ENCODE data around the gene OR2T4. TPM values are rescaled to one million over a fixed set of nuclear protein-coding genes. Genes with fewer than 3 reads are reported as not detected.

OR2T4 gene, protein sequence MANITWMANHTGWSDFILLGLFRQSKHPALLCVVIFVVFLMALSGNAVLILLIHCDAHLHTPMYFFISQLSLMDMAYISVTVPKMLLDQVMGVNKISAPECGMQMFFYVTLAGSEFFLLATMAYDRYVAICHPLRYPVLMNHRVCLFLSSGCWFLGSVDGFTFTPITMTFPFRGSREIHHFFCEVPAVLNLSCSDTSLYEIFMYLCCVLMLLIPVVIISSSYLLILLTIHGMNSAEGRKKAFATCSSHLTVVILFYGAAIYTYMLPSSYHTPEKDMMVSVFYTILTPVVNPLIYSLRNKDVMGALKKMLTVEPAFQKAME
- not detected for total RNA-seq

- Mint-ChIP-seq H3K4me1 (ENCODE audit: low read depth) (no peaks in the 10 kb centered on the region), H3K27me3 (ENCODE audit: low read depth) (peaks cover 11% of the 10 kb centered on the region), H3K4me3 (no peak within 1 kb of the TSS), H3K36me3 (ENCODE audit: insufficient read depth) (no peaks in the 10 kb centered on the region), H3K9me3 (no peaks in the 10 kb centered on the region)
- DNase-seq (no peak), ATAC-seq (no peak)
These were observed at the start of gene OR2T4 for GRCh38 chr1:248361121-248361715. Gene OR2T4 (plus strand): TSS chr1:248361665. CDS start chr1:248361665, 0 bp downstream.

DNA sequence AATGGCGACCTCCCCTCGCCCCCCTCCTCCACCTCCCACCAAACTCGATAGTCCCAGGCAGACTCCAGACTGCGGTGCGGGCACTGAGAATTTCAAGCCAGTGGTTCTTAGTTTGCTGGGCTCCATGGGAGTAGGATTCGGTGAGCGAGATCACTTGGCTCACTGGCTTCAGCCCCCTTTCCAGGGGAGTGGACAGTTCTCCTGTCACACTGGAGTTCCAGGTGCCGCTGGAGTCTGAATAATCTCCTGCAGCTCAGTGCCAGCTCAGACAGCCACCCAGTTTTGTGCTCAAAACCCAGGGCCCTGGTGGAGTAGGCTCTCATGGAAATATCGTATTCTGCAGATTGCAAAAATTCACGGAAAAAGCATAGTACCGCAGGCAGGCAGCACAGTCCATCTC is 44.7 kb upstream of the OR2T4 start:
- H3K27me3 Mint-ChIP-seq (ENCODE audit: low read depth) = peaks cover 17% of the 10 kb centered on the region
- no peak for DNase-seq
- ATAC-seq = no peak
- no peaks in the 10 kb centered on the region for H3K4me1 Mint-ChIP-seq (ENCODE audit: low read depth)
- H3K36me3 Mint-ChIP-seq (ENCODE audit: insufficient read depth) = no peaks in the 10 kb centered on the region
- H3K9me3 Mint-ChIP-seq = peaks cover 28% of the 10 kb centered on the region
- H3K4me3 Mint-ChIP-seq = no peak overlapping the region

GRCh38 chr1:248324468-248324867 is 37.0 kb upstream of the OR2T4 start, which contains the start of gene OR2M7:
Gene OR2M7 (minus strand): TSS chr1:248324568. CDS start chr1:248324568, 0 bp downstream.
- H3K4me1 Mint-ChIP-seq (ENCODE audit: low read depth) = no peaks in the 10 kb centered on the region
- H3K4me3 Mint-ChIP-seq = no peak within 1 kb of the TSS
- ATAC-seq = no peak
- no peaks in the 10 kb centered on the region for H3K27me3 Mint-ChIP-seq (ENCODE audit: low read depth)
- DNase-seq = no peak
- no peaks in the 10 kb centered on the region for H3K36me3 Mint-ChIP-seq (ENCODE audit: insufficient read depth)
- H3K9me3 Mint-ChIP-seq = no peaks in the 10 kb centered on the region

- H3K4me1 Mint-ChIP-seq (ENCODE audit: low read depth) = no peaks in the 10 kb centered on the region
- no peaks in the 10 kb centered on the region for H3K36me3 Mint-ChIP-seq (ENCODE audit: insufficient read depth)
- DNase-seq = no peak
- no peak for ATAC-seq
- H3K4me3 Mint-ChIP-seq = no peak overlapping the region
- no peaks in the 10 kb centered on the region for H3K27me3 Mint-ChIP-seq (ENCODE audit: low read depth)
- no peaks in the 10 kb centered on the region for H3K9me3 Mint-ChIP-seq
These were observed 18.0 kb upstream of the OR2T4 start for GRCh38 chr1:248343451-248343850.

GRCh38 chr1:248348475-248348874 is 13.0 kb upstream of the OR2T4 start, which contains the start of gene OR14C36:
Gene OR14C36 (plus strand): TSS chr1:248348775. CDS start chr1:248348775, 0 bp downstream.
- DNase-seq = no peak
- Mint-ChIP-seq H3K36me3 (ENCODE audit: insufficient read depth) (no peaks in the 10 kb centered on the region), H3K4me3 (no peak within 1 kb of the TSS), H3K4me1 (ENCODE audit: low read depth) (no peaks in the 10 kb centered on the region), H3K27me3 (ENCODE audit: low read depth) (peaks cover 13% of the 10 kb centered on the region), H3K9me3 (no peaks in the 10 kb centered on the region)
- ATAC-seq = no peak

DNA sequence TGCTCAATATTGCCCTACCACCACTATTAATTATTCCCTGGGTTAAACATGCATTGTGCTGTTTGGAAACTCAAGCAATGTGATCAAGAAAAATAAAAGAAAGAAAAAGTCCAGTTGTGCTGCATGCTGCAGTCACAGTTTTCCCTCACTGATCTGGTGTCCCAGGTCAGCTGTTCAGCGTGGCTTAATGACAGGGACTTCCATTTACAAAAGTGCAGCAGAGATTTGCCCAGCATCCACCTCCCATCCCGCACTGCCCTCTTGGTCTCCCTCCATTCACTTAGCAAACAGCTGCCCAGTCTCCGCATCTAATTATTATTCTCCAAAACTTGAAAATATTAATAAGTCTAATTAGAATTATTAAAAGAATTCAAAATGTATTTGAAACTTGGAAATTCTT is 2.0 kb upstream of the OR2T4 start:
- Mint-ChIP-seq H3K27me3 (ENCODE audit: low read depth) (peaks cover 8% of the 10 kb centered on the region), H3K36me3 (ENCODE audit: insufficient read depth) (no peaks in the 10 kb centered on the region), H3K4me1 (ENCODE audit: low read depth) (no peaks in the 10 kb centered on the region), H3K9me3 (no peaks in the 10 kb centered on the region), H3K4me3 (no peak overlapping the region)
- ATAC-seq = no peak
- DNase-seq = no peak

GRCh38 chr1:248366609-248367008 is 5.1 kb downstream of the OR2T4 start:
- H3K36me3 Mint-ChIP-seq (ENCODE audit: insufficient read depth) = no peaks in the 10 kb centered on the region
- H3K4me3 Mint-ChIP-seq = no peak overlapping the region
- DNase-seq (no peak), ATAC-seq (no peak)
- no peaks in the 10 kb centered on the region for H3K4me1 Mint-ChIP-seq (ENCODE audit: low read depth)
- H3K9me3 Mint-ChIP-seq = no peaks in the 10 kb centered on the region
- H3K27me3 Mint-ChIP-seq (ENCODE audit: low read depth) = peaks cover 12% of the 10 kb centered on the region

GRCh38 chr1:248372394-248372793 is 10.9 kb downstream of the OR2T4 start:
- Mint-ChIP-seq H3K9me3 (no peaks in the 10 kb centered on the region), H3K4me3 (no peak overlapping the region), H3K36me3 (ENCODE audit: insufficient read depth) (no peaks in the 10 kb centered on the region), H3K27me3 (ENCODE audit: low read depth) (peaks cover 1% of the 10 kb centered on the region), H3K4me1 (ENCODE audit: low read depth) (peaks cover 12% of the 10 kb centered on the region)
- DNase-seq (no peak), ATAC-seq (no peak)

- no peaks in the 10 kb centered on the region for H3K9me3 Mint-ChIP-seq
- H3K27me3 Mint-ChIP-seq (ENCODE audit: low read depth) = peaks cover 1% of the 10 kb centered on the region
- DNase-seq (no peak), ATAC-seq (no peak)
- H3K36me3 Mint-ChIP-seq (ENCODE audit: insufficient read depth) = no peaks in the 10 kb centered on the region
- peaks cover 12% of the 10 kb centered on the region for H3K4me1 Mint-ChIP-seq (ENCODE audit: low read depth)
- H3K4me3 Mint-ChIP-seq = no peak overlapping the region
These were observed 12.3 kb downstream of the OR2T4 start for GRCh38 chr1:248373761-248374160.

- no peaks in the 10 kb centered on the region for H3K9me3 Mint-ChIP-seq
- H3K4me1 Mint-ChIP-seq (ENCODE audit: low read depth) = peaks cover 12% of the 10 kb centered on the region
- DNase-seq (no peak), ATAC-seq (no peak)
- H3K36me3 Mint-ChIP-seq (ENCODE audit: insufficient read depth) = no peaks in the 10 kb centered on the region
- no peak within 1 kb of the TSS for H3K4me3 Mint-ChIP-seq
- H3K27me3 Mint-ChIP-seq (ENCODE audit: low read depth) = peaks cover 1% of the 10 kb centered on the region
These were observed 14.0 kb downstream of the OR2T4 start, which contains the start of gene OR2T6 for GRCh38 chr1:248375446-248375845. Gene OR2T6 (plus strand): TSS chr1:248375746. CDS start chr1:248387609, 11,863 bp downstream.

- ATAC-seq (no peak), DNase-seq (no peak)
- H3K36me3 Mint-ChIP-seq (ENCODE audit: insufficient read depth) = no peaks in the 10 kb centered on the region
- no peak overlapping the region for H3K4me3 Mint-ChIP-seq
- no peaks in the 10 kb centered on the region for H3K27me3 Mint-ChIP-seq (ENCODE audit: low read depth)
- H3K9me3 Mint-ChIP-seq = no peaks in the 10 kb centered on the region
- H3K4me1 Mint-ChIP-seq (ENCODE audit: low read depth) = peaks cover 10% of the 10 kb centered on the region
These were observed 15.5 kb downstream of the OR2T4 start for GRCh38 chr1:248376916-248377315.

DNA sequence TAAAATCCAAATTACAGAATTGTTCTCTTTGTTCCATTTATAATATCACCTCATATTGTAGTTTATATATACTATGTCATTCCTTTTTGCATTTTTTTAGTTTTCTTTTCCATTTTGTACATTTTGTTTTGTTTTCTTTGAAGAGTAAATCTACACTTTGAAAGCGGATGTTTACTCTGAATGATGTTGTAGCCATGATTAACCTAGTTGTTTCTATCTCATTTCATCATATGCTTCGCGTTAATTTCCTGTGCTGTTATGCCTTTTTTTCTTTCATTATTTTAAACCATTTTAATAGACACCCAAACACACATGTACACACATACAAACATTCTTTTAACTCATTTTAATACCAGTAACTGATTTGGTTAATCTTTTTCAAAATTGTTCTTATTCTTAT is 19.4 kb downstream of the OR2T4 start:
- DNase-seq = no peak
- H3K9me3 Mint-ChIP-seq = no peaks in the 10 kb centered on the region

DNA sequence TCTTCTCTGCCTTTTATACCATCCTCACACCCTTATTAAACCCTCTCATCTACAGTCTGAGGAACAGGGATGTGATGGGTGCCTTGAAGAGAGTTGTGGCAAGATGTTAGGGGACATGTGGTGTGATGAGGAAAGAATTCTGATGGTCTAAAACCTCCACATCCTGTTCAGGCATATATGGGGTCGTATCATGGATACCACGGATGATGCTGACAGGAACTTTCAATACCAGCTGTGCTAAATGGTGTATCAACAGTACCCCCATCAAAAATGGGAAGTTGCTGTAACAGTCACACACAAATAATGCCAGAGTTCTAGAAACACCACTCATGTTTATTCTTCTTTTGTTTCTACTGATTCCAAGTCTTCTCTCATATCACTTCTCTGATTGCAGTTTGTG is 27.0 kb downstream of the OR2T4 start:
- Mint-ChIP-seq H3K4me1 (ENCODE audit: low read depth) (no peaks in the 10 kb centered on the region), H3K27me3 (ENCODE audit: low read depth) (peaks cover 7% of the 10 kb centered on the region), H3K36me3 (ENCODE audit: insufficient read depth) (no peaks in the 10 kb centered on the region), H3K9me3 (no peaks in the 10 kb centered on the region), H3K4me3 (no peak overlapping the region)
- no peak for DNase-seq
- no peak for ATAC-seq

More for the DNA sequence above, 19.4 kb downstream of the OR2T4 start:
- no peak for ATAC-seq
- no peaks in the 10 kb centered on the region for H3K36me3 Mint-ChIP-seq (ENCODE audit: insufficient read depth)
- H3K4me1 Mint-ChIP-seq (ENCODE audit: low read depth) = no peaks in the 10 kb centered on the region
- H3K27me3 Mint-ChIP-seq (ENCODE audit: low read depth) = peaks cover 2% of the 10 kb centered on the region
- H3K4me3 Mint-ChIP-seq = no peak overlapping the region

DNA sequence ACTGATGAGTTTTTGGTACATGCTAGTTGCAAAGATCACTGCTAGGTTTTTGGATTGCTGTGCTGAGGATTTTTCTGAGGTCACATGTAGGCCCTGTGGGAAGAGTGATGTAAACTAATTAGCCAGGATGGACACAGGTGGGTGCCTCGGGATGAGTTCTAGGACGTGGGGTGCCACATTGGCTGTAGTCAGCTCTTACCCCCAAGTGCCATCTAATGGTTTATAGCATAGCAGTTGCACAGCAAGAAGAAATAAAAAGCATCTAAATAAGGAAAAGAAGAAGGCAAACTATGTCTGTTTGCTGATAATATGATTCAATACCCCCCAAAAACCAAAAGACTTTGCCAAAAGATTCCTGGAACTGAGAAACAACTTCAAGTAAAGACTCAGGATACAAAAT is 31.6 kb downstream of the OR2T4 start:
- H3K4me1 Mint-ChIP-seq (ENCODE audit: low read depth) = no peaks in the 10 kb centered on the region
- DNase-seq (no peak), ATAC-seq (no peak)
- H3K27me3 Mint-ChIP-seq (ENCODE audit: low read depth) = peaks cover 12% of the 10 kb centered on the region
- no peaks in the 10 kb centered on the region for H3K9me3 Mint-ChIP-seq
- H3K4me3 Mint-ChIP-seq = no peak overlapping the region
- H3K36me3 Mint-ChIP-seq (ENCODE audit: insufficient read depth) = no peaks in the 10 kb centered on the region

GRCh38 chr1:248402748-248403147 is 41.3 kb downstream of the OR2T4 start, which contains the start of gene OR2T1:
Gene OR2T1 (plus strand): TSS chr1:248403048. CDS start chr1:248406148, 3,100 bp downstream.
- Mint-ChIP-seq H3K4me3 (no peak within 1 kb of the TSS), H3K27me3 (ENCODE audit: low read depth) (no peaks in the 10 kb centered on the region), H3K4me1 (ENCODE audit: low read depth) (no peaks in the 10 kb centered on the region), H3K36me3 (ENCODE audit: insufficient read depth) (no peaks in the 10 kb centered on the region), H3K9me3 (peaks cover 3% of the 10 kb centered on the region)
- ATAC-seq (no peak), DNase-seq (no peak)

Measured in activated T-cell treated with anti-CD3 and anti-CD28 coated beads, Interleukin-2, amount 50 U/mL, for 4 hours (primary cell).